Gastrocnemius medialis (tissue), 4 donors: ENCODE results near the gene ADAM12.

Experiments used
- CTCF ChIP-seq, 5 experiments: fragments of 450-650 bp in 3 of 5; fragments of 200-600 bp in 2 of 5; sonication (generic) in 2 of 5; IDR thresholded peaks in 4 of 5; conservative IDR thresholded peaks in 1 of 5; 1 replicate in 4 of 5; 2 replicates in 1 of 5; pipeline ENCODE4 v1.5.1; 2016 to 2019; ENCODE audit warnings: antibody characterized with exemption in 5 of 5, mild to moderate bottlenecking in 3 of 5, moderate library complexity in 3 of 5
- POLR2A ChIP-seq, 2 donors: fragments of 450-650 bp; IDR thresholded peaks; one replicate each; pipeline ENCODE4 v1.6.1; 2017; ENCODE audit warnings: antibody characterized with exemption in 2 of 2, mild to moderate bottlenecking in 2 of 2, moderate library complexity in 2 of 2

GRCh38 chr10:126240483-126240882 lies 147.8 kb downstream of the ADAM12 start:
- TF ChIP-seq CTCF (IDR thresholded peaks at IDR 0.05 in 4 of 5, conservative IDR thresholded peaks at IDR 0.05 in 1 of 5), result no peak
- TF ChIP-seq POLR2A (IDR thresholded peaks at IDR 0.05), result no peak
